Testis (tissue), 3 donors: Measurements from ENCODE around the gene NFU1. TPM values are rescaled to one million over a fixed set of nuclear protein-coding genes. Genes with fewer than 3 reads are reported as not detected.

ENCODE experiments used
- DNase-seq: peaks from one replicate; pipeline ENCODE4 v3.0.0-alpha.2; 2019
- H3K27ac ChIP-seq, 2 donors: fragments of 200-600 bp; sonication (generic); one replicate each; pipeline ENCODE4 v1.5.1; 2019
- H3K27me3 ChIP-seq: fragments of 200-600 bp; sonication (generic); one replicate; pipeline ENCODE4 v1.5.1; 2019
- H3K36me3 ChIP-seq: fragments of 200-600 bp; sonication (generic); one replicate; pipeline ENCODE4 v1.5.1; 2017; ENCODE audit warnings: low read depth; ENCODE audit errors: missing control alignments
- H3K4me1 ChIP-seq: fragments of 200-600 bp; sonication (generic); one replicate; pipeline ENCODE4 v1.5.1; 2019
- H3K4me3 ChIP-seq, 2 donors: fragments of 200-600 bp; sonication (generic); one replicate each; pipeline ENCODE4 v1.5.1; 2017 to 2019
- H3K9me3 ChIP-seq: fragments of 200-600 bp; sonication (generic); one replicate; pipeline ENCODE4 v1.5.1; 2017
- CTCF ChIP-seq, 3 experiments: fragments of 450-650 bp in 2 of 3; fragments of 200-600 bp in 1 of 3; sonication (generic) in 1 of 3; IDR thresholded peaks; one replicate each; pipeline ENCODE4 v1.5.1; 2016 to 2019; ENCODE audit warnings: antibody characterized with exemption in 3 of 3, mild to moderate bottlenecking in 2 of 3, moderate library complexity in 1 of 3
- POLR2A ChIP-seq: fragments of 450-650 bp; IDR thresholded peaks from one replicate; pipeline ENCODE4 v1.6.1; 2017; ENCODE audit warnings: antibody characterized with exemption, mild to moderate bottlenecking, moderate library complexity
- WGBS, 2 donors: methylation state at CpG; one replicate each; pipeline ENCODE4 v1.1.5; 2018; 5-methylcytosine and 5-hydroxymethylcytosine counted together
- intact Hi-C: fragments of 100-400 bp; cut with DNase I; formaldehyde crosslinking; loops from one replicate; pipeline ENCODE4 v1.15.1; 2023; ENCODE audit warnings: low total_unique reads
- polyA plus RNA-seq: library from polyadenylated mRNA; stranded (reverse); fragments of 350-450 nt; fragmentation: Illumina TruSeq; extraction: RNeasy Lipid Tissue Mini Kit (QIAGEN cat#74804); gene quantifications from one replicate; pipeline ENCODE4 v1.2.3, GENCODE V29; 2014; ENCODE audit warnings: low read depth, low replicate concordance; ENCODE audit not compliant: insufficient read depth
- total RNA-seq, 2 donors: library from RNA; depleted of rRNA; stranded (reverse); fragments of >200 nt; gene quantifications; one replicate each; pipeline ENCODE4 v1.2.3, GENCODE V29; 2016

The NFU1 gene
- total and polyA plus RNA-seq, 3 donors from 2014 or later, result 31.8 to 69.4 (median 33.1) TPM

- 96 to 98% methylated on average over 5 of the region's 5 CpGs for WGBS, 2 donors
- Histone ChIP-seq H3K9me3 (no peaks in the 10 kb centered on the region), H3K4me3 (no peak overlapping the region), H3K36me3 (peaks cover 3% of the 10 kb centered on the region), H3K27ac (no peak overlapping the region), H3K27me3 (no peaks in the 10 kb centered on the region), H3K4me1 (no peaks in the 10 kb centered on the region)
- no peak for DNase-seq
- TF ChIP-seq CTCF (IDR thresholded peaks at IDR 0.05), result no peak
- no peak for TF ChIP-seq POLR2A
- intact Hi-C loops, result no loop called here
Measured at GRCh38 chr2:69353360-69353759, 83.9 kb downstream of the NFU1 start.

GRCh38 chr2:69348781-69349180 lies 88.5 kb downstream of the NFU1 start:
- 96 to 100% methylated on average over 1 of the region's 1 CpG for WGBS, 2 donors
- intact Hi-C loops, result no loop called here
- Histone ChIP-seq H3K27me3 (no peaks in the 10 kb centered on the region), H3K36me3 (no peaks in the 10 kb centered on the region), H3K4me3 (no peak overlapping the region), H3K4me1 (no peaks in the 10 kb centered on the region), H3K9me3 (no peaks in the 10 kb centered on the region), H3K27ac (no peak overlapping the region)
- DNase-seq, result no peak
- TF ChIP-seq POLR2A, result no peak
- TF ChIP-seq CTCF (IDR thresholded peaks at IDR 0.05), result no peak

Other genes with a start within 250 kb of the NFU1 start
- gene GFPT1, start 50.2 kb downstream of the NFU1 start, total RNA-seq, result 10 to 100 TPM; 25.6 to 33.3 TPM
- 74.3 TPM for gene GFPT1, start 50.2 kb downstream of the NFU1 start, polyA plus RNA-seq
- gene AAK1, start 206.3 kb upstream of the NFU1 start, total RNA-seq, result 10 to 100 TPM; 47.9 to 62.1 TPM
- gene AAK1, start 206.3 kb upstream of the NFU1 start, polyA plus RNA-seq, result 20.3 TPM